GM13977 (cell line): ENCODE results near the gene EBPL.

ENCODE experiments used
- DNase-seq: peaks from one replicate; pipeline ENCODE4 v3.0.0; 2012; ENCODE audit warnings: low spot score
- CTCF ChIP-seq: IDR thresholded peaks from 2 replicates; pipeline ENCODE4 v1.5.1; 2012; ENCODE audit warnings: mild to moderate bottlenecking, control low read depth; ENCODE audit not compliant: insufficient read depth; ENCODE audit errors: extremely low read depth, missing control alignments
- in situ Hi-C: fragments of 300-500 bp; cut with MboI; formaldehyde crosslinking; loops from one replicate; pipeline ENCODE4 v1.12.0; 2022; ENCODE audit warnings: low sequenced_read_pairs, low pct_unique_long_range_greater_than_20kb, mixed read lengths, inconsistent platforms; ENCODE audit not compliant: unreplicated experiment

The EBPL gene

GRCh38 chr13:49638030-49638743, 53.1 kb downstream of the EBPL start:
- TF ChIP-seq CTCF, result no peak
- in situ Hi-C loops, result no loop called here
- no peak for DNase-seq

GRCh38 chr13:49636705-49637104, 54.6 kb downstream of the EBPL start:
- in situ Hi-C loops, result no loop called here
- TF ChIP-seq CTCF, result no peak
- DNase-seq, result no peak

GRCh38 chr13:49635599-49636433, 55.5 kb downstream of the EBPL start:
- no peak for DNase-seq
- TF ChIP-seq CTCF, result no peak
- in situ Hi-C loops, result no loop called here

- DNase-seq, result no peak
- TF ChIP-seq CTCF, result no peak
- in situ Hi-C loops, result no loop called here
Observed at GRCh38 chr13:49633710-49634109, 57.6 kb downstream of the EBPL start.

GRCh38 chr13:49632156-49632555, 59.1 kb downstream of the EBPL start:
- TF ChIP-seq CTCF, result no peak
- in situ Hi-C loops, result no loop called here
- no peak for DNase-seq

GRCh38 chr13:49630580-49630979, 60.7 kb downstream of the EBPL start:
- in situ Hi-C loops, result no loop called here
- TF ChIP-seq CTCF, result no peak
- DNase-seq, result no peak
